Measurements from ENCODE around the gene GPR4. TPM values are rescaled to one million over a fixed set of nuclear protein-coding genes. Genes with fewer than 3 reads are reported as not detected.

GPR4 gene
- total RNA-seq, 1 experiment from 2014 or later: not detected

Other genes with a start within 250 kb of the GPR4 start
- 45.8 and 63.4 TPM in 2 replicates for gene ERCC2, start 231.6 kb downstream of the GPR4 start, total RNA-seq (2014; rRNA removed; shearing (Covaris generic))
- gene PPP1R13L, start 197.1 kb downstream of the GPR4 start, total RNA-seq (2014; rRNA removed; shearing (Covaris generic)): 5.1 and 5.6 TPM in 2 replicates
- 10.5 and 25.5 TPM in 2 replicates for gene POLR1G, start 195.6 kb downstream of the GPR4 start, total RNA-seq (2014; rRNA removed; shearing (Covaris generic))
- gene ERCC1, start 178.3 kb downstream of the GPR4 start, total RNA-seq (2014; rRNA removed; shearing (Covaris generic)): 102 and 247 TPM in 2 replicates
- gene FOSB, start 134.2 kb downstream of the GPR4 start, total RNA-seq (2014; rRNA removed; shearing (Covaris generic)): 1.1 TPM in 1 of 2 replicates, not detected in the other
- 5.1 and 7.5 TPM in 2 replicates for gene RTN2, start 105.2 kb downstream of the GPR4 start, total RNA-seq (2014; rRNA removed; shearing (Covaris generic))
- gene PPM1N, start 103.8 kb downstream of the GPR4 start, total RNA-seq (2014; rRNA removed; shearing (Covaris generic)): 0.29 TPM in 1 of 2 replicates, not detected in the other
- 115 TPM in 2 replicates for gene VASP, start 94.7 kb downstream of the GPR4 start, total RNA-seq (2014; rRNA removed; shearing (Covaris generic))
- 10.7 and 18.2 TPM in 2 replicates for gene OPA3, start 17.4 kb downstream of the GPR4 start, total RNA-seq (2014; rRNA removed; shearing (Covaris generic))
- gene EML2, start 37.2 kb upstream of the GPR4 start, total RNA-seq (2014; rRNA removed; shearing (Covaris generic)): 33.6 and 45.4 TPM in 2 replicates
- gene GIPR, start 66.0 kb upstream of the GPR4 start, total RNA-seq (2014; rRNA removed; shearing (Covaris generic)): 0.72 and 2.1 TPM in 2 replicates
- 331 and 402 TPM in 2 replicates for gene SNRPD2, start 89.7 kb upstream of the GPR4 start, total RNA-seq (2014; rRNA removed; shearing (Covaris generic))
- 11.6 and 14.6 TPM in 2 replicates for gene QPCTL, start 90.5 kb upstream of the GPR4 start, total RNA-seq (2014; rRNA removed; shearing (Covaris generic))
- 8.3 and 10.7 TPM in 2 replicates for gene FBXO46, start 128.7 kb upstream of the GPR4 start, total RNA-seq (2014; rRNA removed; shearing (Covaris generic))
- gene MEIOSIN, start 131.2 kb upstream of the GPR4 start, total RNA-seq (2014; rRNA removed; shearing (Covaris generic)): not detected in 2 replicates
- gene SIX5, start 167.0 kb upstream of the GPR4 start, total RNA-seq (2014; rRNA removed; shearing (Covaris generic)): 9.1 and 10.2 TPM in 2 replicates
- 7.4 and 10.6 TPM in 2 replicates for gene DMPK, start 180.3 kb upstream of the GPR4 start, total RNA-seq (2014; rRNA removed; shearing (Covaris generic))
- gene DMWD, start 190.6 kb upstream of the GPR4 start, total RNA-seq (2014; rRNA removed; shearing (Covaris generic)): 17.6 and 35.4 TPM in 2 replicates
- not detected in 2 replicates for gene RSPH6A, start 213.1 kb upstream of the GPR4 start, total RNA-seq (2014; rRNA removed; shearing (Covaris generic))